Measurements from ENCODE around the gene METTL13. TPM values are rescaled to one million over a fixed set of nuclear protein-coding genes. Genes with fewer than 3 reads are reported as not detected.

Gene METTL13
- total RNA-seq, 1 experiment from 2014 or later = 115 TPM

DNA sequence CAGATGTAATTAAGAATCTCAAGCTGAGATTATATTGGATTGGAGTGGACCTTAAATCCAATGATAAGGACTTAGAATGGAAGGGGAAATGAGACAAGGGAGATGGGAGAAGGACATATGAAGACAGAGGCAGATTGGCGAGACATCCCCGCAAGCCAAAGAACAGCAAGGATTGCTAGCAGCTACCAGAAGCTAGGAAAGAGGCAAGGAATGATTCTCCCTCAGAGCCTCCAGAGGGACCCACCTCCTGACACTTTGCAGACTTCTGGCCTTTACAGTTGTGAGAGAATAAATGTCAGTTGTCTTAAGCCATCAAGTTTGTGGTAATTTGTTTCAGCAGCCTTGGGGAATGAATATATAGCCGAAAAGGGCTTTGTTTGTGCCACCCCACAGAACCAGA lies 20.7 kb downstream of the METTL13 start:
- Histone ChIP-seq H3K36me3 (ENCODE audit: low read depth, low read length) (peaks cover 9% of the 10 kb centered on the region), H3K9me3 (ENCODE audit: low read length) (no peaks in the 10 kb centered on the region), H3K4me1 (ENCODE audit: insufficient read depth, low read length) (no peaks in the 10 kb centered on the region), H3F3A (ENCODE audit: low read length, unreplicated experiment) (no peaks in the 10 kb centered on the region), H3K9me2 (replicated peaks; ENCODE audit: low read length) (no peaks in the 10 kb centered on the region), H4K20me1 (ENCODE audit: low read length) (no peaks in the 10 kb centered on the region), H3K79me2 (ENCODE audit: low read length) (no peaks in the 10 kb centered on the region), H3K4me2 (ENCODE audit: low read length) (no peak overlapping the region), H2AFZ (ENCODE audit: low read length) (no peak overlapping the region), H3K4me3 (ENCODE audit: low read length) (no peak overlapping the region), H3K27me3 (ENCODE audit: low read length) (no peaks in the 10 kb centered on the region), H3K27ac (ENCODE audit: low read length) (no peak overlapping the region), H3K9ac (ENCODE audit: low read length) (no peak overlapping the region)
- intact Hi-C loops (cut with micrococcal nuclease) = loop anchor here (5.0 kb wide), 1 partner anchor 120 kb away; no protein-coding TSS in a partner anchor
- TF ChIP-seq EZH2 (IDR thresholded peaks at IDR 0.05; ENCODE audit: low read length, unreplicated experiment) = no peak
- TF ChIP-seq EZH2phosphoT487 (IDR thresholded peaks at IDR 0.05; ENCODE audit: borderline replicate concordance, low read length) = no peak
- TF ChIP-seq, protein P1, sequence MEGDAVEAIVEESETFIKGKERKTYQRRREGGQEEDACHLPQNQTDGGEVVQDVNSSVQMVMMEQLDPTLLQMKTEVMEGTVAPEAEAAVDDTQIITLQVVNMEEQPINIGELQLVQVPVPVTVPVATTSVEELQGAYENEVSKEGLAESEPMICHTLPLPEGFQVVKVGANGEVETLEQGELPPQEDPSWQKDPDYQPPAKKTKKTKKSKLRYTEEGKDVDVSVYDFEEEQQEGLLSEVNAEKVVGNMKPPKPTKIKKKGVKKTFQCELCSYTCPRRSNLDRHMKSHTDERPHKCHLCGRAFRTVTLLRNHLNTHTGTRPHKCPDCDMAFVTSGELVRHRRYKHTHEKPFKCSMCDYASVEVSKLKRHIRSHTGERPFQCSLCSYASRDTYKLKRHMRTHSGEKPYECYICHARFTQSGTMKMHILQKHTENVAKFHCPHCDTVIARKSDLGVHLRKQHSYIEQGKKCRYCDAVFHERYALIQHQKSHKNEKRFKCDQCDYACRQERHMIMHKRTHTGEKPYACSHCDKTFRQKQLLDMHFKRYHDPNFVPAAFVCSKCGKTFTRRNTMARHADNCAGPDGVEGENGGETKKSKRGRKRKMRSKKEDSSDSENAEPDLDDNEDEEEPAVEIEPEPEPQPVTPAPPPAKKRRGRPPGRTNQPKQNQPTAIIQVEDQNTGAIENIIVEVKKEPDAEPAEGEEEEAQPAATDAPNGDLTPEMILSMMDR (conservative IDR thresholded peaks at IDR 0.05; ENCODE audit: low read depth, low read length) = no peak
- ATAC-seq (no peak), DNase-seq (no peak)
- ChIA-PET CTCF (interaction anchor here (0.6 to 4.0 kb wide), 6 partner anchors 10 to 267 kb away, joined by 3 to 151 read pairs (median 4); no protein-coding TSS in a partner anchor), POLR2A (ENCODE audit: unreplicated experiment) (no interaction called here)
- no TSS peak for BruUV-seq (replicated peaks)

DNA sequence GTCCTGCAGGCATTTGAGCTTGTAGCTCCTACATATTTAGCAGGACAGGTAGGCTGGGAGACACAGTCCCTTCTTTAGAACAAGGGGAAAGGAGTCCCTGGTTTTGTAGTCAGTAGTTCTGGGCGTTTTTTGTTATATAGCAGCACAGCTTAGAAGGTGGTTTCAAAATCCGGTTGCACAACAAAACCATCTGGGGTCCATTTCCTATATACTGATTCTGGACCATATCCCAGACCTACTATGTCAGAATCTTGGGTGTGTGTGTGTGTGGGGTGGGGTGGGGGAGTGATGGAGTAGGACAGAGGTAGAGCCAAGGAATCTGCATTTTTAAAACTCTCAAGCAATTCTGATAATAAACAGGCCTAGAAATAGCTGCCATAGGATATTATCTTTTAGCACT lies 21.6 kb downstream of the METTL13 start:
- intact Hi-C loops (cut with micrococcal nuclease) = loop anchor here (5.0 kb wide), 1 partner anchor 119 kb away; no protein-coding TSS in a partner anchor
- BruUV-seq (replicated peaks) = no TSS peak
- ChIA-PET POLR2A (ENCODE audit: unreplicated experiment) (no interaction called here), CTCF (interaction anchor here (0.5 to 4.0 kb wide), 2 partner anchors 63 to 182 kb away, joined by 3 to 151 read pairs; no protein-coding TSS in a partner anchor)
- ATAC-seq (no peak), DNase-seq (no peak)
- Histone ChIP-seq H3K9ac (ENCODE audit: low read length) (no peak overlapping the region), H3K27ac (ENCODE audit: low read length) (no peak overlapping the region), H3K79me2 (ENCODE audit: low read length) (no peaks in the 10 kb centered on the region), H3K36me3 (ENCODE audit: low read depth, low read length) (0 out of 2 replicates have a peak, but pooled peaks cover under 1% of the 10 kb centered on the region), H3F3A (ENCODE audit: low read length, unreplicated experiment) (no peaks in the 10 kb centered on the region), H3K9me3 (ENCODE audit: low read length) (no peaks in the 10 kb centered on the region), H3K27me3 (ENCODE audit: low read length) (no peaks in the 10 kb centered on the region), H3K4me1 (ENCODE audit: insufficient read depth, low read length) (no peaks in the 10 kb centered on the region), H3K4me2 (ENCODE audit: low read length) (no peak overlapping the region), H4K20me1 (ENCODE audit: low read length) (no peaks in the 10 kb centered on the region), H3K9me2 (replicated peaks; ENCODE audit: low read length) (no peaks in the 10 kb centered on the region), H3K4me3 (ENCODE audit: low read length) (no peak overlapping the region), H2AFZ (ENCODE audit: low read length) (no peak overlapping the region)
- TF ChIP-seq EZH2phosphoT487 (IDR thresholded peaks at IDR 0.05; ENCODE audit: borderline replicate concordance, low read length) (no peak), EZH2 (IDR thresholded peaks at IDR 0.05; ENCODE audit: low read length, unreplicated experiment) (no peak)
- TF ChIP-seq, protein P1 (conservative IDR thresholded peaks at IDR 0.05; ENCODE audit: low read depth, low read length) = no peak

DNA sequence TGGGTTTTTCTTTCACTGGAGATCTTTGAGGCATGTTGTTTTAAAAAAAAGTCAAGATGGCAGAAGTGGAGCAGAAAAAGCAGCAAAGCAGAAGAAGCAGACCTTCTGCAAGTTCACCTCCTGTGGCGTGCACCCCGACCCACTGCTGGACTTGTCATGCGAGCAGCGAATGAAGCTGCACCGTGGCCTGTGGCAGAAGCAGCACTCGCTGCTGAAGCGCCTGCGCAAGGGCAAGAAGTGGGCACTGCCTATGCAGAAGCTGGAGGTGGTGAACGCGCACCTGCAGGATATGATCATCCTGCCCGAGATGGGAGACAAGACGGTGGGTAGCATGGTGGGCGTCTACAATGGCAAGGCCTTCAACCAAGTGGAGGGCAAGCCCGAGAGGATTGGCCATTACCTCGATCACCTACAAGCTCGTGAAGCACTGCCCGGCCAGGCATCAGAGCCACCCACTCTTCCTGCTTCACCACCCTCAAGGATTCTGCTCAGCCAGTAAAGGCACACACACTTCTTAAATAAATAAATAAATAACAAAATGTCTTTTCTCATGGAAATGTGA lies 22.1 kb downstream of the METTL13 start:
- no peak overlapping the region for H2AFZ ChIP-seq (ENCODE audit: low read length)
- H3K4me3 ChIP-seq (ENCODE audit: low read length) = no peak overlapping the region
- no peaks in the 10 kb centered on the region for H4K20me1 ChIP-seq (ENCODE audit: low read length)
- intact Hi-C loops (cut with micrococcal nuclease) = loop anchor here (5.0 kb wide), 1 partner anchor 119 kb away; no protein-coding TSS in a partner anchor
- TF ChIP-seq, protein P1 (conservative IDR thresholded peaks at IDR 0.05; ENCODE audit: low read depth, low read length) = no peak
- TF ChIP-seq EZH2phosphoT487 (IDR thresholded peaks at IDR 0.05; ENCODE audit: borderline replicate concordance, low read length) (no peak), EZH2 (IDR thresholded peaks at IDR 0.05; ENCODE audit: low read length, unreplicated experiment) (no peak)
- BruUV-seq (replicated peaks) = no TSS peak
- H3K27ac ChIP-seq (ENCODE audit: low read length) = no peak overlapping the region
- DNase-seq (no peak), ATAC-seq (no peak)
- no peaks in the 10 kb centered on the region for H3K4me1 ChIP-seq (ENCODE audit: insufficient read depth, low read length)
- no peak overlapping the region for H3K9ac ChIP-seq (ENCODE audit: low read length)
- CTCF ChIA-PET = interaction anchor here (0.5 to 0.6 kb wide), 2 partner anchors 9 to 64 kb away, joined by 3 read pairs; no protein-coding TSS in a partner anchor
- H3K36me3 ChIP-seq (ENCODE audit: low read depth, low read length) = no peaks in the 10 kb centered on the region
- no peaks in the 10 kb centered on the region for H3K9me3 ChIP-seq (ENCODE audit: low read length)
- no peaks in the 10 kb centered on the region for H3F3A ChIP-seq (ENCODE audit: low read length, unreplicated experiment)
- H3K79me2 ChIP-seq (ENCODE audit: low read length) = no peaks in the 10 kb centered on the region
- H3K9me2 ChIP-seq (replicated peaks; ENCODE audit: low read length) = no peaks in the 10 kb centered on the region
- no peak overlapping the region for H3K4me2 ChIP-seq (ENCODE audit: low read length)
- POLR2A ChIA-PET (ENCODE audit: unreplicated experiment) = no interaction called here
- H3K27me3 ChIP-seq (ENCODE audit: low read length) = no peaks in the 10 kb centered on the region
